IPS-18a (cell line): ENCODE results near the gene YPEL4.

Experiments
- H3K27ac ChIP-seq: one replicate; pipeline ENCODE4 v1.5.1; 2013; ENCODE audit warnings: low read length
- H3K27me3 ChIP-seq: one replicate; pipeline ENCODE4 v1.6.1; 2013; ENCODE audit warnings: mild to moderate bottlenecking, low read length; ENCODE audit not compliant: control insufficient read depth, insufficient read depth
- H3K36me3 ChIP-seq: one replicate; pipeline ENCODE4 v1.6.1; 2013; ENCODE audit warnings: low read depth, low read length; ENCODE audit not compliant: control insufficient read depth
- H3K4me1 ChIP-seq: one replicate; pipeline ENCODE4 v1.6.1; 2013; ENCODE audit warnings: low read depth, low read length; ENCODE audit not compliant: control insufficient read depth
- H3K4me3 ChIP-seq: one replicate; pipeline ENCODE4 v1.5.1; 2013; ENCODE audit warnings: low read length
- H3K9ac ChIP-seq: one replicate; pipeline ENCODE4 v1.6.1; 2013; ENCODE audit warnings: mild to moderate bottlenecking, low read length, moderate library complexity
- H3K9me3 ChIP-seq: one replicate; pipeline ENCODE4 v1.6.1; 2013; ENCODE audit warnings: low read depth, low read length; ENCODE audit not compliant: control insufficient read depth

The YPEL4 gene

DNA sequence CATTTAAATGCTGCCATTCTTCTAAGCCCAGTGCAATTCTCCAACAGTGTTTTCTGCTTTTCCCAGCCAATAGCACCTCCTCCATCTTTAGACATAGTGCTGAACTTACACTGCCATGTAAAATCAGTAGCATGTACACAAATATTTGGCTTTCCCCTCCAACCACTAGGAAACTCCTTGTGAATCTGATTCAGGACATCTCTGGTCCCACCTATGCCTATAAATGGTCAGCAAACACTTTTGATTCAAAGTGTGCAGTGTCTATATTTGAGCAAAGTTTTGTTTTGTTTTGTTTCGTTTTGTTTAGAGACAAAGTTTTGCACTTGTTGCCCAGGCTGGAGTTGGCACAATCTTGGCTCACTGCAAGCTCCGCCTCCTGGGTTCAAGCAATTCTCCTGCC lies 24.8 kb downstream of the YPEL4 start:
- H3K9ac ChIP-seq, result no peak overlapping the region
- peaks cover 2% of the 10 kb centered on the region for H3K9me3 ChIP-seq
- no peak overlapping the region for H3K4me3 ChIP-seq
- no peaks in the 10 kb centered on the region for H3K27me3 ChIP-seq
- no peaks in the 10 kb centered on the region for H3K36me3 ChIP-seq
- no peak overlapping the region for H3K27ac ChIP-seq
- H3K4me1 ChIP-seq, result no peaks in the 10 kb centered on the region

DNA sequence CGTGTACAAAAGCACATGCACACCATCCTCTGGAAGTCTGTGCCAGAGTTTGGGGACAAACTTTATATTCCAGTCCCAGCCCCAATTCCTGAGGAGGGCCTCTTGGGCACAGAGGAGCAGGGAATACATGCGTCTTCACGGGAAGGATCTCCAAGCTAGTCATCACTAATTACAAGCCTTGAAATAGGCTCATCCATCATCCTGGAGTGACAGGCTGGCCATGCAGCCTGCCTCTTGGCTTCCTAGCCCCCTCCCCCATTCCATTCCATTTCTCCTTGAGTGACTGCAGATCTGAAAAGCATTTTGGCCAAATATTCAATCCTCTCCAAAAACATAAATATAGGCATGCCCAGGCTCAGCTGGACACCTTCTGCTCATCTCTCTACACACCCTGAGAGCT lies 27.4 kb downstream of the YPEL4 start:
- Histone ChIP-seq H3K9ac (no peak overlapping the region), H3K9me3 (peaks cover 7% of the 10 kb centered on the region), H3K27ac (no peak overlapping the region), H3K27me3 (no peaks in the 10 kb centered on the region), H3K36me3 (no peaks in the 10 kb centered on the region), H3K4me1 (no peaks in the 10 kb centered on the region), H3K4me3 (no peak overlapping the region)

GRCh38 chr11:57620467-57620866 lies 29.2 kb downstream of the YPEL4 start:
- Histone ChIP-seq H3K27ac (no peak overlapping the region), H3K36me3 (no peaks in the 10 kb centered on the region), H3K4me3 (no peak overlapping the region), H3K9ac (no peak overlapping the region), H3K4me1 (no peaks in the 10 kb centered on the region), H3K27me3 (no peaks in the 10 kb centered on the region), H3K9me3 (peaks cover 7% of the 10 kb centered on the region)

DNA sequence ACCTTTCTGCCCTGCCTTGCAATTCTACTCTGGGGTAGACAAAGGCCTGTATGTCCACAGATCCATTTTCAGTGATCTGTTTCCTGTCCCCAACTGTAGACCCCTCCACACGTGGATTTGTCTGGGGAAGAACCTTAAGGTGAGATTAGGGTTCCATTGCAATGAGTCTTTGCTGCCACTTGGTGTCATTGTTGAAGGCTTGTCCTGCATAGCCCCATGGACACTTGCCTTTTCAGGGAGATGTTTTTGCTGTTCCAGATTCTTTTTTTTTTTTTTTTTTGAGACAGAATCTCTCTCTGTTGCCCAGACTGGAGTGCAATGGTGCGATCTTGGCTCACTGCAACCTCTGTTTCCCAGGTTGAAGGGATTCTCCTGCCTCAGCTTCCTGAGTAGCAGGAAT lies 30.4 kb downstream of the YPEL4 start:
- no peak overlapping the region for H3K4me3 ChIP-seq
- no peaks in the 10 kb centered on the region for H3K4me1 ChIP-seq
- H3K27me3 ChIP-seq, result no peaks in the 10 kb centered on the region
- H3K27ac ChIP-seq, result no peak overlapping the region
- no peaks in the 10 kb centered on the region for H3K36me3 ChIP-seq
- no peak overlapping the region for H3K9ac ChIP-seq
- H3K9me3 ChIP-seq, result peaks cover 7% of the 10 kb centered on the region

GRCh38 chr11:57618438-57618837 lies 31.3 kb downstream of the YPEL4 start:
- Histone ChIP-seq H3K9ac (no peak overlapping the region), H3K27me3 (no peaks in the 10 kb centered on the region), H3K4me3 (no peak overlapping the region), H3K9me3 (peaks cover 7% of the 10 kb centered on the region), H3K36me3 (no peaks in the 10 kb centered on the region), H3K27ac (no peak overlapping the region), H3K4me1 (no peaks in the 10 kb centered on the region)

DNA sequence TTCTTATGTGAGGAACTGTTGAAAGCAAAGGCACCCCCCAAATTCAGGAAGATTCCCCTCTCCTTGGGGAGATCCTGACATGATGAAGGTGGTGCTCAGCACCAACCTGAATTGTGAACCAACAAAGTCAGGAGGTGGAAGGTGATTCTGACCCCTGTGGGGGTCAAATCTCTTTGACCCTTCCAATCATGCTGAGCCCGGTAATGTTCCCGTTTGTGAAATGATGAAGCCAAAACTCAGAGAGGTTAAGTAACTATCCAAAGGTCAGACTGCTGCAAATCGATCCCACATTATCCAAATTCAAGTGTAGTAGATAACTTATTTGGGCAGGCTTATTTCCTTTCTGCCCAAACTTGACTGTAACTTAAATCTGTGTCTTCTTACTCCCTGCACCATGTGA lies 33.1 kb downstream of the YPEL4 start:
- Histone ChIP-seq H3K9me3 (peaks cover 7% of the 10 kb centered on the region), H3K9ac (no peak overlapping the region), H3K36me3 (no peaks in the 10 kb centered on the region), H3K27ac (no peak overlapping the region), H3K4me1 (no peaks in the 10 kb centered on the region), H3K4me3 (no peak overlapping the region), H3K27me3 (no peaks in the 10 kb centered on the region)

DNA sequence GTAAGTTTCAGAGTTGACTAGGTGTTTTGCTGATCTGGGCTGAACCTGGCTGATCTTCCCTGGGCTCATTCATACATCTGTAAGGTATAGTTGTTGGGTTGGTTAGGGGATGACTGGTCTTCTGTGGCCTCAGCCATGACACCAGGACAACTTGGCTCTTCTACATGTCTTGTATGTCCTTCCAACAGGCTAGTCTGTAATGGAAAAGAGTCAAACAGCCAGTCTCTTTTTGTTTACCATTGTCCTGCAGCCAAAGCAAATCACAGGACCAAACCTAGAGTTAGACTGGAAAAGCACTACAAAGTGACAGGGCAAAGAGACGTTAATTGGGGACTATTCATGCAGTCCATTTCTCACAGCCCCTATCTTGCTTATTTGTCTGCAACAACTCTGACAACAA lies 34.4 kb downstream of the YPEL4 start:
- Histone ChIP-seq H3K27me3 (no peaks in the 10 kb centered on the region), H3K27ac (no peak overlapping the region), H3K9ac (no peak overlapping the region), H3K36me3 (peaks cover 2% of the 10 kb centered on the region), H3K9me3 (peaks cover 7% of the 10 kb centered on the region), H3K4me1 (no peaks in the 10 kb centered on the region), H3K4me3 (no peak overlapping the region)

DNA sequence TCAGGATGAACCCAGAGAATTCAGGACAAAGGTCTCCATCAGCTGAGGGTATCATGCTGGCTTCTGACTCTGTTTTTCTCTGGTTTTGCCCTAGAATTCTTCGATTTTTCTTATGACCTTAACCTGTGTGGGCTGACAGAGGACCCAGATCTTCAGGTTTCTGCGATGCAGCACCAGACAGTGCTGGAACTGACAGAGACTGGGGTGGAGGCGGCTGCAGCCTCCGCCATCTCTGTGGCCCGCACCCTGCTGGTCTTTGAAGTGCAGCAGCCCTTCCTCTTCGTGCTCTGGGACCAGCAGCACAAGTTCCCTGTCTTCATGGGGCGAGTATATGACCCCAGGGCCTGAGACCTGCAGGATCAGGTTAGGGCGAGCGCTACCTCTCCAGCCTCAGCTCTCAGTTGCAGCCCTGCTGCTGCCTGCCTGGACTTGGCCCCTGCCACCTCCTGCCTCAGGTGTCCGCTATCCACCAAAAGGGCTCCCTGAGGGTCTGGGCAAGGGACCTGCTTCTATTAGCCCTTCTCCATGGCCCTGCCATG lies 35.4 kb downstream of the YPEL4 start:
- Histone ChIP-seq H3K4me3 (no peak overlapping the region), H3K9me3 (peaks cover under 1% of the 10 kb centered on the region), H3K36me3 (peaks cover 5% of the 10 kb centered on the region), H3K27ac (no peak overlapping the region), H3K27me3 (no peaks in the 10 kb centered on the region), H3K4me1 (no peaks in the 10 kb centered on the region), H3K9ac (no peak overlapping the region)

- H3K27me3 ChIP-seq, result no peaks in the 10 kb centered on the region
- no peak overlapping the region for H3K9ac ChIP-seq
- H3K27ac ChIP-seq, result no peak overlapping the region
- H3K36me3 ChIP-seq, result peaks cover 13% of the 10 kb centered on the region
- no peak overlapping the region for H3K4me3 ChIP-seq
- no peaks in the 10 kb centered on the region for H3K4me1 ChIP-seq
- no peaks in the 10 kb centered on the region for H3K9me3 ChIP-seq
These were observed 39.5 kb downstream of the YPEL4 start for GRCh38 chr11:57610170-57610569.

GRCh38 chr11:57605028-57605420 lies 44.7 kb downstream of the YPEL4 start:
- Histone ChIP-seq H3K4me3 (no peak overlapping the region), H3K4me1 (no peaks in the 10 kb centered on the region), H3K27me3 (no peaks in the 10 kb centered on the region), H3K9me3 (no peaks in the 10 kb centered on the region), H3K27ac (no peak overlapping the region), H3K9ac (no peak overlapping the region), H3K36me3 (peaks cover 12% of the 10 kb centered on the region)

GRCh38 chr11:57604296-57605027 lies 45.2 kb downstream of the YPEL4 start:
- Histone ChIP-seq H3K4me1 (no peaks in the 10 kb centered on the region), H3K9me3 (no peaks in the 10 kb centered on the region), H3K4me3 (no peak overlapping the region), H3K36me3 (peaks cover 12% of the 10 kb centered on the region), H3K9ac (no peak overlapping the region), H3K27me3 (no peaks in the 10 kb centered on the region), H3K27ac (no peak overlapping the region)

DNA sequence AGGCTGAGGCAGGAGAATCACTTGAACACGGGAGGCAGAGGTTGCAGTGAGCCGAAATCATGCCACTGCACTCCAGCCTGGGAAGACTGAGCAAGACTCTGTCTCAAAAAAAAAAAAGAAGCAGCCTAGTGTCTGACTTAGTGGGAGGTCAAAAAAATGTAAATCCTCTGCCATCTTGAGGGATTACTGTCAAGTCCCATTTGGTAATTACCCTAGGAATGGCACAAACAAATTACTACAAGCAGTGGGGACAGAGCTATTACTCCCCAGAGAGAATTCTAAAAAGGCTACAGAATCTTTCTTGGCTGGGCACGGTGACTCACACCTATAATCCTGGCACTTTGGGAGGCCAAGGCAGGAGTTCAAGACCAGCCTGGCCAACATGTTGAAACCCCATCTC lies 48.4 kb downstream of the YPEL4 start:
- Histone ChIP-seq H3K4me1 (peaks cover 12% of the 10 kb centered on the region), H3K9me3 (no peaks in the 10 kb centered on the region), H3K9ac (no peak overlapping the region), H3K36me3 (peaks cover 6% of the 10 kb centered on the region), H3K4me3 (no peak overlapping the region), H3K27me3 (no peaks in the 10 kb centered on the region), H3K27ac (no peak overlapping the region)
